ENCODE results near the gene PADI2. TPM values are rescaled to one million over a fixed set of nuclear protein-coding genes. Genes with fewer than 3 reads are reported as not detected.

PADI2 gene
- total and polyA plus RNA-seq, 9 of the 15 experiments (the other 6 are each of a cell fraction or from before 2014, with no cell fraction given) = 0.01 to 0.11 (median 0.01) TPM; not detected in 5

- in situ Hi-C loops (cut with MboI) = no loop called here
- no peak overlapping the region for H2AFZ ChIP-seq (ENCODE audit: low read depth, low read length)
- DNase-seq (ENCODE audit: extremely low read depth in 1 of 4, low spot score in 3 of 4) (no peak), FAIRE-seq (no peak), ATAC-seq (no peak)
- BruUV-seq (replicated peaks) = no TSS peak
- H3K4me3 ChIP-seq = no peak overlapping the region
- no peaks in the 10 kb centered on the region for H3K9me3 ChIP-seq (replicated peaks; ENCODE audit: control insufficient read depth, insufficient read depth, low read depth, low read length)
- no peaks in the 10 kb centered on the region for H3K36me3 ChIP-seq (ENCODE audit: control insufficient read depth, insufficient read depth, low read length)
- ChIA-PET POLR2A (no interaction called here), CTCF (ENCODE audit: low intra/inter-chr PET ratio) (no interaction called here)
- H3K27me3 ChIP-seq (ENCODE audit: control insufficient read depth in 2 of 2, insufficient read depth in 2 of 2, low read length in 2 of 2) = peaks cover 26 to 50% of the 10 kb centered on the region in 2 experiments
- no peaks in the 10 kb centered on the region for H3K79me2 ChIP-seq (ENCODE audit: control insufficient read depth, insufficient read depth, low read length)
- peaks cover 0 to 4% of the 10 kb centered on the region in 2 experiments; a peak in 1 of 5 replicates for H3K4me1 ChIP-seq (replicated peaks in 1 of 2; ENCODE audit: control insufficient read depth in 2 of 2, insufficient read depth in 2 of 2, low read length in 2 of 2)
- H3K27ac ChIP-seq (ENCODE audit: extremely low read depth, low read depth, low read length) = no peak overlapping the region
- intact Hi-C loops (cut with micrococcal nuclease) = no loop called here
- no peaks in the 10 kb centered on the region for H3K9me1 ChIP-seq (ENCODE audit: control insufficient read depth, insufficient read depth, low read length)
- TF ChIP-seq RB1 (IDR thresholded peaks at IDR 0.05; ENCODE audit: low read depth) (no peak), LARP7 (IDR thresholded peaks at IDR 0.05) (no peak), GMEB1 (CRISPR knock-in tag; IDR thresholded peaks at IDR 0.05) (no peak), CCAR2 (IDR thresholded peaks at IDR 0.05; ENCODE audit: low read depth, low read length) (no peak), ZNF224 (CRISPR knock-in tag; IDR thresholded peaks at IDR 0.05) (no peak)
- H4K20me1 ChIP-seq (replicated peaks; ENCODE audit: control insufficient read depth, insufficient read depth, low read length) = peaks cover 3% of the 10 kb centered on the region; the same call in 1 of the 2 replicates
- WGBS (ENCODE audit: insufficient coverage, low coverage, missing lambda C conversion rate) = 0% methylated on average over 1 of the region's 1 CpG
- H3K9ac ChIP-seq (ENCODE audit: insufficient read depth in 1 of 2, low read depth in 2 of 2, low read length in 2 of 2) = no peak overlapping the region
- H3K4me2 ChIP-seq (ENCODE audit: insufficient read depth, low read length) = no peak overlapping the region
Measured at GRCh38 chr1:17108786-17109185, 10.5 kb downstream of the PADI2 start.

- POLR2A ChIA-PET = interaction anchor here (0.8 kb wide), 1 partner anchor 10 kb away, joined by 5 read pairs; no protein-coding TSS in a partner anchor
- Histone ChIP-seq H3K9me3 (replicated peaks; ENCODE audit: control insufficient read depth, insufficient read depth, low read depth, low read length) (no peaks in the 10 kb centered on the region), H3K79me2 (ENCODE audit: control insufficient read depth, insufficient read depth, low read length) (no peaks in the 10 kb centered on the region), H3K4me3 (no peak overlapping the region), H3K27ac (ENCODE audit: extremely low read depth, low read depth, low read length) (no peak overlapping the region), H3K27me3 (ENCODE audit: control insufficient read depth in 2 of 2, insufficient read depth in 2 of 2, low read length in 2 of 2) (peaks cover 26 to 55% of the 10 kb centered on the region in 2 experiments), H3K9me1 (ENCODE audit: control insufficient read depth, insufficient read depth, low read length) (no peaks in the 10 kb centered on the region), H3K4me1 (replicated peaks in 1 of 2; ENCODE audit: control insufficient read depth in 2 of 2, insufficient read depth in 2 of 2, low read length in 2 of 2) (peaks cover 0 to 4% of the 10 kb centered on the region in 2 experiments; a peak in 1 of 5 replicates), H4K20me1 (replicated peaks; ENCODE audit: control insufficient read depth, insufficient read depth, low read length) (peaks cover 3% of the 10 kb centered on the region; the same call in 1 of the 2 replicates), H2AFZ (ENCODE audit: low read depth, low read length) (no peak overlapping the region), H3K4me2 (ENCODE audit: insufficient read depth, low read length) (no peak overlapping the region), H3K9ac (ENCODE audit: insufficient read depth in 1 of 2, low read depth in 2 of 2, low read length in 2 of 2) (no peak overlapping the region), H3K36me3 (ENCODE audit: control insufficient read depth, insufficient read depth, low read length) (no peaks in the 10 kb centered on the region)
- CTCF ChIA-PET (ENCODE audit: low intra/inter-chr PET ratio) = no interaction called here
- no TSS peak for BruUV-seq (replicated peaks)
- ATAC-seq (no peak), FAIRE-seq (no peak), DNase-seq (ENCODE audit: extremely low read depth in 1 of 4, low spot score in 3 of 4) (no peak)
- TF ChIP-seq TEAD1 (CRISPR knock-in tag; IDR thresholded peaks at IDR 0.05) = no peak
- TF ChIP-seq ZNF512 (tag; IDR thresholded peaks at IDR 0.05) = no peak
- no peak for TF ChIP-seq FOXK1 (CRISPR knock-in tag; IDR thresholded peaks at IDR 0.05; ENCODE audit: borderline replicate concordance)
- TF ChIP-seq ZSCAN32 (CRISPR knock-in tag; IDR thresholded peaks at IDR 0.05) = no peak
- no peak for TF ChIP-seq ZNF280A (IDR thresholded peaks at IDR 0.05; ENCODE audit: low read depth, partially characterized antibody)
- 2% methylated on average over 8 of the region's 8 CpGs for WGBS (ENCODE audit: insufficient coverage, low coverage, missing lambda C conversion rate)
- intact Hi-C loops (cut with micrococcal nuclease) = no loop called here
- in situ Hi-C loops (cut with MboI) = no loop called here
Measured at GRCh38 chr1:17108360-17108759, 10.9 kb downstream of the PADI2 start.
